ENCODE results near the gene RBM38. TPM values are rescaled to one million over a fixed set of nuclear protein-coding genes. Genes with fewer than 3 reads are reported as not detected.
A peak's percentile ranks its signal among the peaks of the same experiment; 100 is the strongest.

Gene RBM38
- total and polyA plus RNA-seq, 3 experiments from 2014 or later: 94.4 to 107 (median 101) TPM

DNA sequence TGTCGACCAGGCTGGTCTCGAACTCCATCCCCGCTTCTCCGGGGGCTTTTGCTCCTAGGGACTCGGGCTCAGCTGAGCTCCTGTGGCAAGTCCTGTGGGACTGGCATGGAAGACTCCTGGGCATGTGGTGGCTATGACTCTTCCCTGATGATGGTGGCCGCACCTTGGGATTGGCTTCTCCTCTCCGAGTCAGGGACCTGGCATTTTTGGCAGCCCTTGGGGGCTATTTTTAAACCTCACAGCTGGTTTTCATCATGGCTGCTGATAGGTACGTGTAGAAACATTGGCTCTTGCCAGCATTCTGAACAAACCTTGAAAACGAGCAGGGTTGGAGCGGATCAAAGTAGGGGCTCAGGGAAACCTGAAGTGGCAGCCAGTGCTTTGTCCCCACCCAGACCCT, 54.1 kb downstream of the RBM38 start:
- Mint-ChIP-seq H3K4me3 (no peak overlapping the region), H3K4me1 (peaks cover 6 to 10% (median 7%) of the 10 kb centered on the region in 3 donors), H3K27ac (no peak overlapping the region), H3K9me3 (no peaks in the 10 kb centered on the region), H3K36me3 (no peaks in the 10 kb centered on the region), H3K27me3 (peaks cover 0 to 2% of the 10 kb centered on the region in 2 donors)
- no peak overlapping the region for H3K4me3 ChIP-seq (ENCODE audit: low read length)
- ChIA-PET POLR2A (interaction anchor here (0.6 kb wide), 1 partner anchor 47 kb away, joined by 3 read pairs; no protein-coding TSS in a partner anchor), CTCF (interaction anchor here (1.3 to 1.4 kb wide), 2 partner anchors 47 to 64 kb away, joined by 3 read pairs; no protein-coding TSS in a partner anchor)
- DNase-seq: no peak
- H3K4me1 ChIP-seq (ENCODE audit: insufficient read depth, low read length): peaks cover 10% of the 10 kb centered on the region
- no peaks in the 10 kb centered on the region for H3K36me3 ChIP-seq (ENCODE audit: insufficient read depth, low read length)
- H3K27me3 ChIP-seq (ENCODE audit: insufficient read depth, low read length, poor library complexity, severe bottlenecking): no peaks in the 10 kb centered on the region
- H3K27ac ChIP-seq (ENCODE audit: low read depth, low read length): no peak overlapping the region
- H3K9me3 ChIP-seq (ENCODE audit: low read length): no peaks in the 10 kb centered on the region

DNA sequence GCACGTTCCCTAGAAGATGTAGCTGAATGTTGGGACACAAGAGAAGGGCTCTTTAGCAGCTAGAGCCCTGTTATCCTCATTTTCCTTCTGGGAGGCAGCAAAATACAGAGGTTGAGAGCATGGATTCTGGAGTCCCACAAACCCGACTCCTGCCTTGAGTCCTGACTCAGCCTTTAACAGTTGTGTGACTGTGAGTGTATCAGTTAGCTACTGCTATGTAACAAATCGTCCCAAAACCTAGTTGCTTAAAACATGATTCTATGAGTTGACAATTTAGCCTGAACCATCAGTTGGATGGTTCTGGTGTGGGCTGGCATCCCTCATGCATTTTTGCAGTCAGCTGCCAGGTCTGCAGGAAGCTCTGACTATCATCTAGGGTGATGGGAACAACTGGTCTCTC, 54.6 kb downstream of the RBM38 start:
- Histone ChIP-seq H3K27ac (ENCODE audit: low read depth, low read length) (no peak overlapping the region), H3K9me3 (ENCODE audit: low read length) (no peaks in the 10 kb centered on the region), H3K27me3 (ENCODE audit: insufficient read depth, low read length, poor library complexity, severe bottlenecking) (no peaks in the 10 kb centered on the region), H3K4me1 (ENCODE audit: insufficient read depth, low read length) (peaks cover 15% of the 10 kb centered on the region), H3K36me3 (ENCODE audit: insufficient read depth, low read length) (no peaks in the 10 kb centered on the region), H3K4me3 (ENCODE audit: low read length) (no peak overlapping the region)
- Mint-ChIP-seq H3K36me3 (no peaks in the 10 kb centered on the region), H3K4me3 (no peak overlapping the region), H3K9me3 (no peaks in the 10 kb centered on the region), H3K27me3 (peaks cover 0 to 2% of the 10 kb centered on the region in 2 donors), H3K27ac (no peak overlapping the region), H3K4me1 (peaks cover 11 to 14% (median 12%) of the 10 kb centered on the region in 3 donors)
- no peak for DNase-seq
- ChIA-PET CTCF (interaction anchor here (1.2 to 1.4 kb wide), 3 partner anchors 26 to 64 kb away, joined by 3 read pairs; no protein-coding TSS in a partner anchor), POLR2A (no interaction called here)

DNA sequence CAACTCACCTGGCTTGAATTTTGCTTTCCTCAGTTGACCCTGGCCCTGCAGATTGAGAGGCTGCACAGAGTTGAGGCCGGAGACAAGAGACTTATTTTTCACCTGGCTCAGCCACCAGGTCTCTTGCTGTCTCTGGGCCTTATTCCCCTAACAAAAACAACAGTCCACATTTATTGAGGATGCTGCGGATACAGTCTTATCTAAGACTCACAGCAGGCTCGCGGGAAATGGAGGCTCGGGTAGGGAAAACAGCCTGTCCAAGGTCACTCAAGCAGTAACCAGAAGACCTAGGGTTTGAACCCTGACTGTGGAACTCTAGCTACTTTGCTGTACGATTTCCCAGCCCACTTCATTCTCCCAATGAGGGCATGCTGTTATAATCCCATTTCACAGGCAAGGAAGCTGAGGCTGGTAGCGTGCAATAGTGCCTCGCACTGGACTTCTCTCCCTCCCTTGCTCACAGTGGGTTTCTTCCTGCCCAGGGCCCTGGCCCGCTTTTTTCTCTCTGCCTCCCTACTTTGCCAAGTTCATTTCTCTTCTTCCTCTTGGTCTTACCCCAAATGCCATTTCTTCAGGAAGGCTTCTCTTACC, 57.7 kb downstream of the RBM38 start:
- Histone ChIP-seq H3K9me3 (ENCODE audit: low read length) (no peaks in the 10 kb centered on the region), H3K4me1 (ENCODE audit: insufficient read depth, low read length) (peaks cover 35% of the 10 kb centered on the region), H3K36me3 (ENCODE audit: insufficient read depth, low read length) (no peaks in the 10 kb centered on the region), H3K27ac (ENCODE audit: low read depth, low read length) (no peak overlapping the region), H3K27me3 (ENCODE audit: insufficient read depth, low read length, poor library complexity, severe bottlenecking) (no peaks in the 10 kb centered on the region), H3K4me3 (ENCODE audit: low read length) (no peak overlapping the region)
- POLR2A ChIA-PET: no interaction called here
- CTCF ChIA-PET: no interaction called here
- peaks cover 0 to 3% of the 10 kb centered on the region in 2 donors for H3K27me3 Mint-ChIP-seq
- peaks cover 30 to 33% (median 33%) of the 10 kb centered on the region in 3 donors for H3K4me1 Mint-ChIP-seq
- no peak overlapping the region for H3K4me3 Mint-ChIP-seq
- H3K36me3 Mint-ChIP-seq: no peaks in the 10 kb centered on the region
- no peaks in the 10 kb centered on the region for H3K9me3 Mint-ChIP-seq
- H3K27ac Mint-ChIP-seq: peak overlapping the region in 3 of 8 donors; percentile 2 to 23 (median 13)
- no peak for DNase-seq

DNA sequence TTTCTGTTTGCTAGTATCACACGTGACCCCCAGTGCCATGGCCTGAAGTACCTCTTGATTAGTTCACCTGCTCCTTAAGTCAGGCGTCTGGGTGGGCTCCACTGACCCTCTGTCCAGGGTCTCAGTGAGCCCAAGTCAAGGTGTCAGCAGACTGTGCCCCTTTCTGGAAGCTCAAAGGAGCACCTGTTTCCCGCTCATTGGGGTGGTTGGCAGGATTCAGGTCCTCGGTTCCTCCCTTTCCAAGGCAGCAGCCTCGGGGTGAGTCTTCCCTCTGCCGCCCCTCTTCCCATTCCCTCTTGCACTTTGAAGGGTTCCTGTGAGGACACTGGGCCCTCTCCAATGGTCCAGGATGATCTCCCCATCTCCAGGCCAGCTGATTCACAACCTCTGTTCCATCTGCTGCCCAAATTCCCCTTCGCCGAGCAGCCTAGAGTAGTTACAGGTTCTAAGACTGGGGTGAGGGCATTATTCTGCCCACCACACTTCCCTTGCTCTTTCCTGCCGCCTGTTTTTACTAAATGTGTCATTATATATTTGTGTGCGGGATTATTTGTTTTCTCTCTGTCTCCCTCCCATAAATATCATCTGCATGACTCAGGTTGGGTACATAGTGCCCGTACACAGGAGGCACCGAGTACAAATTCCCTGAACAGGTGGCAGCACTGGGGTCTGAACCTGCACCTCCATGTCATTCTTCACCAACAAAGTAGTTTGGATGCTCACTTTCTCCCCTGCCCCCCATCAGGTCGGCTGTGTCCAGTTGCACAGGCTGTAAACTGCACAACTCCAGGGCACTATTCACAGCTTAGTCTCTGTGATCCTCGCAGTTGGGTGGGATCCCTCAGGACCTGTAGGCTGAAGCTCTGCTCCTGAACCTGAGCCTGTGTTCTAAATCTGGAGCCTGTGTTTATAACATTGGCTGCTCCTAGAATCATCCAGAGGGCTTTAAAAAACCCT, 58.5 kb downstream of the RBM38 start:
- peaks cover 35% of the 10 kb centered on the region for H3K4me1 ChIP-seq (ENCODE audit: insufficient read depth, low read length)
- POLR2A ChIA-PET: no interaction called here
- H3K9me3 ChIP-seq (ENCODE audit: low read length): no peaks in the 10 kb centered on the region
- Mint-ChIP-seq H3K27me3 (peaks cover 0 to 4% of the 10 kb centered on the region in 2 donors), H3K27ac (peak overlapping the region in 4 of 8 donors; percentile 13 to 68 (median 28)), H3K4me1 (peaks cover 30 to 33% (median 33%) of the 10 kb centered on the region in 3 donors), H3K4me3 (peak overlapping the region in 3 of 7 donors; percentile 45 to 53 (median 49)), H3K36me3 (no peaks in the 10 kb centered on the region), H3K9me3 (no peaks in the 10 kb centered on the region)
- no peak overlapping the region for H3K27ac ChIP-seq (ENCODE audit: low read depth, low read length)
- no peak overlapping the region for H3K4me3 ChIP-seq (ENCODE audit: low read length)
- H3K36me3 ChIP-seq (ENCODE audit: insufficient read depth, low read length): no peaks in the 10 kb centered on the region
- H3K27me3 ChIP-seq (ENCODE audit: insufficient read depth, low read length, poor library complexity, severe bottlenecking): no peaks in the 10 kb centered on the region
- CTCF ChIA-PET: no interaction called here
- no peak for DNase-seq

DNA sequence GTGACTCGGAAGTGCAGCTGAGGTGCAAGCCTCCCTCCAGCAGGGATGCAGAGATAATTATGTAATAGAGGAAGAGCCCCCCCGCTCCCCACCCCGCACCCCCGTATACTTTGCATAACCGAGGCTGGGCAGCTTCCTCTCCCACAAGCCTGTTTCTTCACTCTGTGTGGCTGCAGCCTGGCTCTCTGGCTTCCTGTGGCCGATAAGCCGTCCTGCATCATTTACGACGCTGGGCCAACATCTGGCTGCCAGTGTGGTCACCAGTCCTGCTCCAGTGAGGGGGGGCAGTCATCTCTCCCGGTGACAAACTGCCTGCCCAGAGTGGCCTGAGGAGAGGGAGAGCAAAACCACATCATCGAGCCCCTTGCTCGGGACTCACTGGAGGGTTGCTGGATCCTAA, 59.2 kb downstream of the RBM38 start:
- peak overlapping the region in 7 of 8 donors; percentile 20 to 92 (median 45) for H3K27ac Mint-ChIP-seq
- peaks cover 0 to 4% of the 10 kb centered on the region in 2 donors for H3K27me3 Mint-ChIP-seq
- ChIA-PET CTCF (no interaction called here), POLR2A (no interaction called here)
- H3K27me3 ChIP-seq (ENCODE audit: insufficient read depth, low read length, poor library complexity, severe bottlenecking): no peaks in the 10 kb centered on the region
- no peaks in the 10 kb centered on the region for H3K9me3 Mint-ChIP-seq
- no peaks in the 10 kb centered on the region for H3K36me3 Mint-ChIP-seq
- no peak overlapping the region for H3K27ac ChIP-seq (ENCODE audit: low read depth, low read length)
- H3K4me1 ChIP-seq (ENCODE audit: insufficient read depth, low read length): peaks cover 35% of the 10 kb centered on the region
- no peaks in the 10 kb centered on the region for H3K9me3 ChIP-seq (ENCODE audit: low read length)
- no peaks in the 10 kb centered on the region for H3K36me3 ChIP-seq (ENCODE audit: insufficient read depth, low read length)
- H3K4me1 Mint-ChIP-seq: peaks cover 30 to 33% (median 33%) of the 10 kb centered on the region in 3 donors
- DNase-seq: no peak
- no peak overlapping the region for H3K4me3 ChIP-seq (ENCODE audit: low read length)
- H3K4me3 Mint-ChIP-seq: peak overlapping the region in 4 of 7 donors; percentile 41 to 71 (median 51)

DNA sequence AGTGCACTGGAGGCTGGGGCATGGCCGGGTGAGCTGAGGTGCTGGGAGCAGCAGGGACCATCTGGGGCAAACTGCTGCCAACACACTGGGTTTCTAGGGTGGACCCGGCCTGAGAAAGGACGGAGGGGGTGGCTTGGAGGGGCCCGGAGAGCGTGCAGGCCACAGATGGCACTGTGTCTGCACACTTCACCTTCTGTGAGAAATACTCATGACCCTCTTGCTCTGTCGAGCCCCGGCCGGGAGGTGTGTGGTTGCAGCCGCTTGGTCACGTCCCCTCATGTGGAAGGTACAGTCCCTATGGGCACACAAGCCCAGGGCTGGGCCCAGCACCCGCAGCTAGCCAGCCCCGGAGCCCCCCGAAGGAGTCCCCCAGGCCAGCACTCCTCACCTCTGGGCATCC, 59.7 kb downstream of the RBM38 start:
- H3K4me1 Mint-ChIP-seq: peaks cover 30 to 33% (median 33%) of the 10 kb centered on the region in 3 donors
- H3K9me3 Mint-ChIP-seq: no peaks in the 10 kb centered on the region
- no peak for DNase-seq
- CTCF ChIA-PET: no interaction called here
- no peaks in the 10 kb centered on the region for H3K27me3 ChIP-seq (ENCODE audit: insufficient read depth, low read length, poor library complexity, severe bottlenecking)
- H3K36me3 ChIP-seq (ENCODE audit: insufficient read depth, low read length): no peaks in the 10 kb centered on the region
- H3K27me3 Mint-ChIP-seq: peaks cover 0 to 4% of the 10 kb centered on the region in 2 donors
- POLR2A ChIA-PET: no interaction called here
- peaks cover 35% of the 10 kb centered on the region for H3K4me1 ChIP-seq (ENCODE audit: insufficient read depth, low read length)
- no peak overlapping the region for H3K27ac ChIP-seq (ENCODE audit: low read depth, low read length)
- H3K4me3 Mint-ChIP-seq: peak overlapping the region in 4 of 7 donors; percentile 41 to 71 (median 51)
- H3K36me3 Mint-ChIP-seq: no peaks in the 10 kb centered on the region
- no peaks in the 10 kb centered on the region for H3K9me3 ChIP-seq (ENCODE audit: low read length)
- H3K4me3 ChIP-seq (ENCODE audit: low read length): no peak overlapping the region
- H3K27ac Mint-ChIP-seq: peak overlapping the region in 7 of 8 donors; percentile 20 to 92 (median 45)

DNA sequence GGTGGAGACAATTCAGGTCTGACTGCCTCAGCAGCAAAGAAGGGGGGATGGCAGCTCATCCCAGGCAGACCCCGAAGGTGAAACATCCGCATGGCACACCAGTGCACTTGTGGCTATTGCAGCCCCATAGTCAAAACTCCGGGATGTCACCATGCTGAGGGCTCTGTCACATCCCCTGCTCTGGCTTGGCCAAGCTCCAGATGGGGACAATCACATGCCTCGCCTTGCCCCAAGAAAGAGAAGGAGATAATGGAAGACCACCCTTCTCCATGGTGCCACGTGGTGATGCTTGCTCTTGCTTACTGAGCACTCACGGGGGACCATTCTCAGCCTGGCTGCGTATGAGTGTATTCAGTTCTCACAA, 60.2 kb downstream of the RBM38 start:
- H3K27ac Mint-ChIP-seq: peak overlapping the region in 6 of 8 donors; percentile 6 to 90 (median 38)
- POLR2A ChIA-PET: no interaction called here

More for the DNA sequence above, 60.2 kb downstream of the RBM38 start:
- H3K36me3 ChIP-seq (ENCODE audit: insufficient read depth, low read length): no peaks in the 10 kb centered on the region
- Mint-ChIP-seq H3K4me1 (peaks cover 30 to 33% (median 33%) of the 10 kb centered on the region in 3 donors), H3K36me3 (no peaks in the 10 kb centered on the region), H3K4me3 (peak overlapping the region in 4 of 7 donors; percentile 12 to 48 (median 36)), H3K27me3 (peaks cover 0 to 4% of the 10 kb centered on the region in 2 donors), H3K9me3 (no peaks in the 10 kb centered on the region)
- no peaks in the 10 kb centered on the region for H3K27me3 ChIP-seq (ENCODE audit: insufficient read depth, low read length, poor library complexity, severe bottlenecking)
- H3K27ac ChIP-seq (ENCODE audit: low read depth, low read length): no peak overlapping the region
- CTCF ChIA-PET: no interaction called here
- H3K4me1 ChIP-seq (ENCODE audit: insufficient read depth, low read length): peaks cover 35% of the 10 kb centered on the region
- no peaks in the 10 kb centered on the region for H3K9me3 ChIP-seq (ENCODE audit: low read length)
- H3K4me3 ChIP-seq (ENCODE audit: low read length): no peak overlapping the region
- no peak for DNase-seq

Data from CD8-positive, alpha-beta memory T cell (primary cell).